Measurements from ENCODE around the gene KRT84.

- TF ChIP-seq CTCF (IDR thresholded peaks at IDR 0.05 in 4 of 5, conservative IDR thresholded peaks at IDR 0.05 in 1 of 5) (no peak), POLR2A (IDR thresholded peaks at IDR 0.05) (no peak)
Measured at GRCh38 chr12:52418576-52419110, 33.2 kb upstream of the KRT84 start.

Data from gastrocnemius medialis (tissue), 4 donors.